Measurements from ENCODE around the gene DESI2. TPM values are rescaled to one million over a fixed set of nuclear protein-coding genes. Genes with fewer than 3 reads are reported as not detected.

DESI2 gene
- total and polyA plus RNA-seq, 4 donors: 5.7 to 14.6 (median 11.7) TPM

- DNase-seq (ENCODE audit: low spot score): no peak
- Histone ChIP-seq H3K4me1 (ENCODE audit: control insufficient read depth in 4 of 4, insufficient read depth in 4 of 4, low read length in 3 of 4) (no peaks in the 10 kb centered on the region), H3K9ac (ENCODE audit: low read depth in 1 of 2, low read length in 2 of 2) (no peak overlapping the region), H3K4me3 (ENCODE audit: low read depth in 1 of 3, low read length in 3 of 3) (no peak overlapping the region), H3K27me3 (ENCODE audit: control insufficient read depth in 4 of 4, insufficient read depth in 4 of 4, low read length in 3 of 4) (no peaks in the 10 kb centered on the region), H3K9me3 (ENCODE audit: control insufficient read depth in 4 of 4, low read length in 3 of 4) (no peaks in the 10 kb centered on the region), H3K36me3 (ENCODE audit: control insufficient read depth in 4 of 4, insufficient read depth in 3 of 4, low read depth in 1 of 4, low read length in 3 of 4) (peaks cover 0 to 14% (median 4%) of the 10 kb centered on the region in 4 donors), H3K27ac (ENCODE audit: low read depth in 1 of 2, low read length in 2 of 2) (no peak overlapping the region)
- WGBS: 40% methylated on average over 2 of the region's 2 CpGs
- TF ChIP-seq FOXA1 (IDR thresholded peaks at IDR 0.05) (no peak), SP1 (IDR thresholded peaks at IDR 0.05) (no peak), JUND (IDR thresholded peaks at IDR 0.05) (no peak), RAD21 (IDR thresholded peaks at IDR 0.05) (no peak), NR2F2 (IDR thresholded peaks at IDR 0.05) (no peak), REST (IDR thresholded peaks at IDR 0.05) (no peak), ATF3 (IDR thresholded peaks at IDR 0.05) (no peak), HNF4A (conservative IDR thresholded peaks at IDR 0.05) (no peak)
These were observed 56.8 kb downstream of the DESI2 start for GRCh38 chr1:244709476-244710368.

- Histone ChIP-seq H3K4me3 (ENCODE audit: low read depth in 1 of 3, low read length in 3 of 3) (no peak overlapping the region), H3K27ac (ENCODE audit: low read depth in 1 of 2, low read length in 2 of 2) (no peak overlapping the region)
These were observed 57.6 kb downstream of the DESI2 start for GRCh38 chr1:244710474-244711062.

More at GRCh38 chr1:244710474-244711062, 57.6 kb downstream of the DESI2 start:
- no peaks in the 10 kb centered on the region for H3K4me1 ChIP-seq (ENCODE audit: control insufficient read depth in 4 of 4, insufficient read depth in 4 of 4, low read length in 3 of 4)
- no peaks in the 10 kb centered on the region for H3K9me3 ChIP-seq (ENCODE audit: control insufficient read depth in 4 of 4, low read length in 3 of 4)
- no peak overlapping the region for H3K9ac ChIP-seq (ENCODE audit: low read depth in 1 of 2, low read length in 2 of 2)
- TF ChIP-seq FOXA1 (IDR thresholded peaks at IDR 0.05): no peak
- no peak for TF ChIP-seq HNF4G (IDR thresholded peaks at IDR 0.05)
- TF ChIP-seq TAF1 (conservative IDR thresholded peaks at IDR 0.05): no peak
- TF ChIP-seq CTCF (IDR thresholded peaks at IDR 0.05; ENCODE audit: low read depth, low read length, missing input control): no peak
- TF ChIP-seq GABPA (IDR thresholded peaks at IDR 0.05 in 1 of 2, conservative IDR thresholded peaks at IDR 0.05 in 1 of 2): no peak
- no peak for TF ChIP-seq MAX (IDR thresholded peaks at IDR 0.05)
- no peak for TF ChIP-seq NR2F2 (IDR thresholded peaks at IDR 0.05)
- TF ChIP-seq EGR1 (IDR thresholded peaks at IDR 0.05; ENCODE audit: low read depth in 2 of 2): no peak
- TF ChIP-seq YY1 (IDR thresholded peaks at IDR 0.05): no peak
- no peak for TF ChIP-seq JUND (IDR thresholded peaks at IDR 0.05)
- TF ChIP-seq ZBTB33 (IDR thresholded peaks at IDR 0.05): no peak
- no peak for TF ChIP-seq FOXA2 (IDR thresholded peaks at IDR 0.05)
- TF ChIP-seq SP1 (IDR thresholded peaks at IDR 0.05): no peak
- no peak for TF ChIP-seq ATF3 (IDR thresholded peaks at IDR 0.05)
- TF ChIP-seq RXRA (IDR thresholded peaks at IDR 0.05): no peak
- TF ChIP-seq RAD21 (IDR thresholded peaks at IDR 0.05): no peak
- no peak for TF ChIP-seq REST (IDR thresholded peaks at IDR 0.05)
- no peak for TF ChIP-seq HNF4A (conservative IDR thresholded peaks at IDR 0.05)
- WGBS: 93% methylated on average over 2 of the region's 2 CpGs
- no peaks in the 10 kb centered on the region for H3K27me3 ChIP-seq (ENCODE audit: control insufficient read depth in 4 of 4, insufficient read depth in 4 of 4, low read length in 3 of 4)
- DNase-seq (ENCODE audit: low spot score): no peak
- peaks cover 0 to 12% (median under 1%) of the 10 kb centered on the region in 4 donors for H3K36me3 ChIP-seq (ENCODE audit: control insufficient read depth in 4 of 4, insufficient read depth in 3 of 4, low read depth in 1 of 4, low read length in 3 of 4)

Data from liver (tissue), 9 donors.